HEK293 (cell line): ENCODE results near the gene LY6G6D.

Experiments
- CTCF ChIA-PET: fragments of 350-600 bp; formaldehyde crosslinking; extraction: SDS; loops from one replicate; lab custom pipeline; 2021; ENCODE audit warnings: antibody characterized with exemption; lab: Yijun Ruan, JAX
- POLR2A ChIA-PET: fragments of 300-600 bp; formaldehyde crosslinking; extraction: SDS; loops from one replicate; lab custom pipeline; 2020; ENCODE audit warnings: antibody characterized with exemption, inconsistent platforms; lab: Yijun Ruan, JAX
- H3K27ac ChIP-seq: fragments of 200-500 bp; sonication (Bioruptor generic); 2 replicates; pipeline ENCODE4 v1.5.1; 2014; ENCODE audit warnings: low read depth, low read length, control low read depth, inconsistent platforms; ENCODE audit errors: extremely low read depth
- H3K36me3 ChIP-seq, 2 experiments: fragments of 200-500 bp in 1 of 2; sonication (Bioruptor generic) in 1 of 2; 1 replicate in 1 of 2; 2 replicates in 1 of 2; pipeline ENCODE4 v1.5.1; 2014 to 2017; ENCODE audit warnings: inconsistent platforms in 2 of 2, low read length in 2 of 2; ENCODE audit not compliant: control insufficient read depth in 2 of 2, insufficient read depth in 1 of 2
- H3K4me1 ChIP-seq: fragments of 200-500 bp; sonication (Bioruptor generic); 2 replicates; pipeline ENCODE4 v1.5.1; 2014; ENCODE audit warnings: mild to moderate bottlenecking, low read length, inconsistent platforms; ENCODE audit not compliant: control insufficient read depth, insufficient read depth
- H3K4me3 ChIP-seq: 2 replicates; pipeline ENCODE4 v1.5.1; 2011; ENCODE audit warnings: low read depth, mild to moderate bottlenecking, control low read depth, low read length, moderate library complexity
- H3K9me3 ChIP-seq: fragments of 200-500 bp; sonication (Bioruptor generic); 2 replicates; pipeline ENCODE4 v1.5.1; 2014; ENCODE audit warnings: low read depth, low read length, inconsistent platforms; ENCODE audit not compliant: control insufficient read depth, insufficient read depth
- HOXC10 ChIP-seq: sonication (generic); formaldehyde crosslinking; IDR thresholded peaks from 2 replicates; pipeline ENCODE4 v1.8.1; 2023; ENCODE audit warnings: mild to moderate bottlenecking, missing genetic modification reagents
- IKZF3 ChIP-seq: fragments of 450-650 bp; IDR thresholded peaks from 2 replicates; pipeline ENCODE4 v1.5.0; 2018; ENCODE audit warnings: missing biosample characterization, mild to moderate bottlenecking, missing genetic modification characterization, moderate library complexity
- PRDM1 ChIP-seq: fragments of 450-650 bp; formaldehyde crosslinking; IDR thresholded peaks from 2 replicates; pipeline ENCODE4; 2016; ENCODE audit warnings: missing biosample characterization, missing genetic modification characterization
- PRDM10 ChIP-seq: fragments of 450-650 bp; formaldehyde crosslinking; IDR thresholded peaks from 2 replicates; pipeline ENCODE4 v1.5.1; 2016; ENCODE audit warnings: missing biosample characterization, missing genetic modification characterization
- SCRT2 ChIP-seq: fragments of 450-650 bp; formaldehyde crosslinking; IDR thresholded peaks from 2 replicates; pipeline ENCODE4 v1.5.1; 2016; ENCODE audit warnings: missing biosample characterization, missing genetic modification characterization
- SP7 ChIP-seq: fragments of 450-650 bp; formaldehyde crosslinking; IDR thresholded peaks from 2 replicates; pipeline ENCODE4 v1.5.1; 2016; ENCODE audit warnings: missing biosample characterization, missing genetic modification characterization
- ZBTB17 ChIP-seq: fragments of 450-650 bp; formaldehyde crosslinking; IDR thresholded peaks from 2 replicates; pipeline ENCODE4 v1.5.1; 2016; ENCODE audit warnings: missing biosample characterization, missing genetic modification characterization
- ZNF221 ChIP-seq: fragments of 450-650 bp; formaldehyde crosslinking; IDR thresholded peaks from 2 replicates; pipeline ENCODE4 v1.5.1; 2017; ENCODE audit warnings: missing biosample characterization, missing genetic modification characterization, borderline replicate concordance
- ZNF280C ChIP-seq: fragments of 450-650 bp; formaldehyde crosslinking; IDR thresholded peaks from 2 replicates; pipeline ENCODE4 v1.5.1; 2016; ENCODE audit warnings: missing biosample characterization, missing genetic modification characterization
- ZNF324 ChIP-seq: fragments of 450-650 bp; formaldehyde crosslinking; IDR thresholded peaks from 2 replicates; pipeline ENCODE4 v1.5.1; 2016; ENCODE audit warnings: missing biosample characterization, missing genetic modification characterization
- ZNF366 ChIP-seq: fragments of 450-650 bp; formaldehyde crosslinking; conservative IDR thresholded peaks from 2 replicates; pipeline ENCODE4 v1.5.1; 2016; ENCODE audit warnings: missing biosample characterization, missing genetic modification characterization
- ZNF37A ChIP-seq: fragments of 450-650 bp; IDR thresholded peaks from 2 replicates; pipeline ENCODE4 v1.5.1; 2018; ENCODE audit warnings: missing biosample characterization, missing genetic modification characterization
- ZNF529 ChIP-seq: fragments of 450-650 bp; formaldehyde crosslinking; IDR thresholded peaks from 2 replicates; pipeline ENCODE4 v1.5.1; 2017; ENCODE audit warnings: missing genetic modification characterization, missing biosample characterization; ENCODE audit not compliant: insufficient replicate concordance
- ZNF548 ChIP-seq: fragments of 450-650 bp; formaldehyde crosslinking; IDR thresholded peaks from 2 replicates; pipeline ENCODE4 v1.5.1; 2016; ENCODE audit warnings: missing biosample characterization, missing genetic modification characterization
- ZNF629 ChIP-seq: fragments of 450-650 bp; formaldehyde crosslinking; IDR thresholded peaks from 2 replicates; pipeline ENCODE4 v1.5.1; 2017; ENCODE audit warnings: missing biosample characterization, missing genetic modification characterization
- ZNF670 ChIP-seq: fragments of 450-650 bp; formaldehyde crosslinking; IDR thresholded peaks from 2 replicates; pipeline ENCODE4 v1.5.1; 2016; ENCODE audit warnings: missing biosample characterization, missing genetic modification characterization, low read depth
- ZNF777 ChIP-seq: fragments of 450-650 bp; formaldehyde crosslinking; IDR thresholded peaks from 2 replicates; pipeline ENCODE4 v1.5.1; 2017; ENCODE audit warnings: missing biosample characterization, missing genetic modification characterization, borderline replicate concordance
- ZSCAN18 ChIP-seq: fragments of 450-650 bp; formaldehyde crosslinking; IDR thresholded peaks from 2 replicates; pipeline ENCODE4 v1.5.1; 2016; ENCODE audit warnings: missing biosample characterization, missing genetic modification characterization
- ZXDB ChIP-seq: fragments of 450-650 bp; formaldehyde crosslinking; IDR thresholded peaks from 2 replicates; pipeline ENCODE4 v1.5.1; 2016; ENCODE audit warnings: missing biosample characterization, missing genetic modification characterization
- TF ChIP-seq, protein P1 (sequence below): sonication (generic); formaldehyde crosslinking; IDR thresholded peaks from 2 replicates; pipeline ENCODE4 v1.8.1; 2022; ENCODE audit warnings: mild to moderate bottlenecking, moderate library complexity, missing genetic modification reagents
- TF ChIP-seq, protein P2 (sequence below): fragments of 450-650 bp; formaldehyde crosslinking; IDR thresholded peaks from 2 replicates; pipeline ENCODE4 v1.5.1; 2017; ENCODE audit warnings: missing biosample characterization, missing genetic modification characterization
- TF ChIP-seq, protein P3 (sequence below): fragments of 450-650 bp; formaldehyde crosslinking; IDR thresholded peaks from 2 replicates; pipeline ENCODE4; 2016; ENCODE audit warnings: missing biosample characterization, missing genetic modification characterization

Gene LY6G6D

DNA sequence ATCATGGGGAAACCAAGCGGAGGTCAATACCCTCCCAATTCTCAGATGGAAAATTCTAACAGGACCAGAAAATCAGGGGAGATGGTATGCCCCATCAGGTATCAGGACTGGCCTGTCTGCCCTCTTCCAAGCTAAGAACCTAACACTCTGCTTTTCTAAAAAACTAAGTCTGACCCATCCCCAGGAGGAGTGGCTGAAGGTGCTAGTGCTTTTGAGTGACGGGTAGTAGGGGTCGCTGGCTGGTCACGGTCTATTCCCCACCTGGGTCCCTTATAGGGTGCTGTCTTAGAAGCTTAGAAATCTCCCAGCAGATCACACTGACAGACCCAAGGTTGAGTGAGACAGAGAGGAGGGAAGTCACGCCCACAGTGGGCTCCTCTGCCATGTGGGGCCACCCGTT is 21.6 kb upstream of the LY6G6D start:
- H3K36me3 ChIP-seq = peaks cover 4 to 66% of the 10 kb centered on the region in 2 experiments; a peak in 2 of 3 replicates
- no peaks in the 10 kb centered on the region for H3K4me1 ChIP-seq
- no peak overlapping the region for H3K4me3 ChIP-seq
- H3K27ac ChIP-seq = no peak overlapping the region
- CTCF ChIA-PET = interaction anchor here (0.8 to 1.0 kb wide), 2 partner anchors 9 to 98 kb away, joined by 3 read pairs; no protein-coding TSS in a partner anchor
- no peak for TF ChIP-seq ZBTB17
- TF ChIP-seq, protein P1, sequence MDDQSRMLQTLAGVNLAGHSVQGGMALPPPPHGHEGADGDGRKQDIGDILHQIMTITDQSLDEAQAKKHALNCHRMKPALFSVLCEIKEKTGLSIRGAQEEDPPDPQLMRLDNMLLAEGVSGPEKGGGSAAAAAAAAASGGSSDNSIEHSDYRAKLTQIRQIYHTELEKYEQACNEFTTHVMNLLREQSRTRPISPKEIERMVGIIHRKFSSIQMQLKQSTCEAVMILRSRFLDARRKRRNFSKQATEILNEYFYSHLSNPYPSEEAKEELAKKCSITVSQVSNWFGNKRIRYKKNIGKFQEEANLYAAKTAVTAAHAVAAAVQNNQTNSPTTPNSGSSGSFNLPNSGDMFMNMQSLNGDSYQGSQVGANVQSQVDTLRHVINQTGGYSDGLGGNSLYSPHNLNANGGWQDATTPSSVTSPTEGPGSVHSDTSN (CRISPR knock-in tag) = no peak
- no peak for TF ChIP-seq ZNF280C (tag by site-specific recombination)
- TF ChIP-seq, protein P2, sequence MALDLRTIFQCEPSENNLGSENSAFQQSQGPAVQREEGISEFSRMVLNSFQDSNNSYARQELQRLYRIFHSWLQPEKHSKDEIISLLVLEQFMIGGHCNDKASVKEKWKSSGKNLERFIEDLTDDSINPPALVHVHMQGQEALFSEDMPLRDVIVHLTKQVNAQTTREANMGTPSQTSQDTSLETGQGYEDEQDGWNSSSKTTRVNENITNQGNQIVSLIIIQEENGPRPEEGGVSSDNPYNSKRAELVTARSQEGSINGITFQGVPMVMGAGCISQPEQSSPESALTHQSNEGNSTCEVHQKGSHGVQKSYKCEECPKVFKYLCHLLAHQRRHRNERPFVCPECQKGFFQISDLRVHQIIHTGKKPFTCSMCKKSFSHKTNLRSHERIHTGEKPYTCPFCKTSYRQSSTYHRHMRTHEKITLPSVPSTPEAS (tag by site-specific recombination) = no peak
- no peak for TF ChIP-seq ZXDB (tag by site-specific recombination)
- TF ChIP-seq ZNF37A (tag by site-specific recombination) = no peak
- TF ChIP-seq ZNF548 (tag by site-specific recombination) = no peak
- TF ChIP-seq ZNF324 (tag by site-specific recombination) = no peak
- no peak for TF ChIP-seq ZNF777 (tag by site-specific recombination)
- TF ChIP-seq ZNF629 = no peak
- TF ChIP-seq ZNF670 (tag by site-specific recombination) = no peak
- TF ChIP-seq PRDM10 (tag by site-specific recombination) = no peak
- no peak for TF ChIP-seq SCRT2 (tag by site-specific recombination)
- POLR2A ChIA-PET = interaction anchor here (0.5 to 4.0 kb wide), 7 partner anchors 10 to 169 kb away, joined by 3 to 30 read pairs (median 4); partner anchors contain the start of genes ABHD16A, LY6G5C and NEU1
- no peaks in the 10 kb centered on the region for H3K9me3 ChIP-seq

GRCh38 chr6:31697555-31697954 is 17.6 kb upstream of the LY6G6D start:
- no peaks in the 10 kb centered on the region for H3K4me1 ChIP-seq
- CTCF ChIA-PET = interaction anchor here (0.7 to 1.0 kb wide), 2 partner anchors 8 to 151 kb away, joined by 3 to 4 read pairs; partner anchors contain the start of gene ATP6V1G2
- peak; percentile 33 for TF ChIP-seq ZNF366 (tag by site-specific recombination)
- TF ChIP-seq PRDM1 (tag by site-specific recombination) = peak; percentile 100
- no peak for TF ChIP-seq ZSCAN18 (tag by site-specific recombination)
- TF ChIP-seq, protein P3, sequence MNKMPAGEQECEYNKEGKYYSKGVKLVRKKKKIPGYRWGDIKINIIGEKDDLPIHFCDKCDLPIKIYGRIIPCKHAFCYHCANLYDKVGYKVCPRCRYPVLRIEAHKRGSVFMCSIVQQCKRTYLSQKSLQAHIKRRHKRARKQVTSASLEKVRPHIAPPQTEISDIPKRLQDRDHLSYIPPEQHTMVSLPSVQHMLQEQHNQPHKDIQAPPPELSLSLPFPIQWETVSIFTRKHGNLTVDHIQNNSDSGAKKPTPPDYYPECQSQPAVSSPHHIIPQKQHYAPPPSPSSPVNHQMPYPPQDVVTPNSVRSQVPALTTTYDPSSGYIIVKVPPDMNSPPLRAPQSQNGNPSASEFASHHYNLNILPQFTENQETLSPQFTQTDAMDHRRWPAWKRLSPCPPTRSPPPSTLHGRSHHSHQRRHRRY (tag by site-specific recombination) = no peak
- no peak for TF ChIP-seq ZNF221 (tag by site-specific recombination)
- peak; percentile 58; the same call in 1 of the 2 replicates for TF ChIP-seq ZBTB17
- 0 out of 2 replicates have a peak, but pooled peaks have one; percentile 20 for TF ChIP-seq SP7 (tag by site-specific recombination)
- no peak for TF ChIP-seq IKZF3 (tag by site-specific recombination)
- no peak for TF ChIP-seq ZNF529
- TF ChIP-seq, protein P2 (tag by site-specific recombination) = no peak
- no peak for TF ChIP-seq HOXC10

More at GRCh38 chr6:31697555-31697954, 17.6 kb upstream of the LY6G6D start:
- Histone ChIP-seq H3K4me3 (no peak overlapping the region), H3K36me3 (peaks cover 4 to 42% of the 10 kb centered on the region in 2 experiments; a peak in 2 of 3 replicates), H3K9me3 (no peaks in the 10 kb centered on the region), H3K27ac (no peak overlapping the region)
- POLR2A ChIA-PET = interaction anchor here (0.5 kb wide), 1 partner anchor 138 kb away, joined by 4 read pairs; no protein-coding TSS in a partner anchor
